Upper lobe of right lung (tissue), 1 donor: ENCODE data around the gene TGM3. TPM values are rescaled to one million over a fixed set of nuclear protein-coding genes. Genes with fewer than 3 reads are reported as not detected.

Source experiments
- ATAC-seq: fragments of 200-7000 bp; cut with Tn5 transposase; one replicate; pipeline ENCODE4 v1.9.1; 2020; ENCODE audit warnings: mild to moderate bottlenecking, moderate library complexity
- DNase-seq: peaks from one replicate; pipeline ENCODE4 v3.0.0-alpha.2; 2020
- H3K27ac ChIP-seq: fragments of 200-600 bp; one replicate; pipeline ENCODE4 v1.8.0; 2022
- H3K27me3 ChIP-seq: fragments of 200-600 bp; one replicate; pipeline ENCODE4 v1.8.0; 2022; ENCODE audit warnings: mild to moderate bottlenecking
- H3K36me3 ChIP-seq: fragments of 200-600 bp; one replicate; pipeline ENCODE4 v1.8.0; 2022
- H3K4me1 ChIP-seq: fragments of 200-600 bp; one replicate; pipeline ENCODE4 v1.8.0; 2022
- H3K4me3 ChIP-seq: fragments of 200-600 bp; one replicate; pipeline ENCODE4 v1.8.0; 2022; ENCODE audit warnings: mild to moderate bottlenecking
- H3K9me3 ChIP-seq: fragments of 200-600 bp; one replicate; pipeline ENCODE4 v1.8.0; 2022
- intact Hi-C: fragments of 100-400 bp; cut with DNase I; formaldehyde crosslinking; loops from one replicate; pipeline ENCODE4 v1.11.0; 2022
- total RNA-seq: library from RNA; stranded (reverse); fragmentation: NEBNext Ultra II Directional; extraction: Animal tissue kit (Norgen Biotek cat#: 25700); gene quantifications from one replicate; pipeline ENCODE4 v1.2.1, GENCODE V29; 2021
- TF ChIP-seq, protein P1 (sequence below): fragments of 200-600 bp; IDR thresholded peaks from one replicate; pipeline ENCODE4 v1.8.0; 2022; ENCODE audit warnings: antibody characterized with exemption
- donor health status: DM: no; HTN: yes; CAD: no; lungs with severe emphysema.

The TGM3 gene
- total RNA-seq, 1 donor from 2014 or later: not detected

DNA sequence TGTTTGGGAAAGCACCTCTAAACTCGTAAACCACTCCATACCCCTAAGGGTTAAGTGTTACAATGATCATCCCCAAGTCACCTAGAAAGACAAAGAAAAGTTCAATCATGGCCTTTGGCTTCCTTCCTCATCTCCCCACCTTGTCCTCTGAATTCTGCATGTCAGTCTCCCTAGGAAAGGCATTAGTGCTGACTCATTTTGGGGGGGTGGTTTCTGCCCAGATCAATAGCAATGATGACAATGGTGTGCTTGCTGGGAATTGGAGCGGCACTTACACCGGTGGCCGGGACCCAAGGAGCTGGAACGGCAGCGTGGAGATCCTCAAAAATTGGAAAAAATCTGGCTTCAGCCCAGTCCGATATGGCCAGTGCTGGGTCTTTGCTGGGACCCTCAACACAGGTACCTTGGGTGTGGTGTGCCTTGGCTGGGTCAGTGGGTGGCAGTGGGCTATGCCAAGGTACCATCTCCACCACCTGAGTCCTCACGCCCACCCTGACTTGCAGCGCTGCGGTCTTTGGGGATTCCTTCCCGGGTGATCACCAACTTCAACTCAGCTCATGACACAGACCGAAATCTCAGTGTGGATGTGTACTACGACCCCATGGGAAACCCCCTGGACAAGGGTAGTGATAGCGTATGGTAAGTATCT, 21.2 kb downstream of the TGM3 start:
- Histone ChIP-seq H3K9me3 (no peaks in the 10 kb centered on the region), H3K36me3 (no peaks in the 10 kb centered on the region), H3K4me3 (no peak overlapping the region), H3K4me1 (no peaks in the 10 kb centered on the region), H3K27ac (no peak overlapping the region), H3K27me3 (peaks cover 8% of the 10 kb centered on the region)
- ATAC-seq: no peak
- intact Hi-C loops: no loop called here
- TF ChIP-seq, protein P1, sequence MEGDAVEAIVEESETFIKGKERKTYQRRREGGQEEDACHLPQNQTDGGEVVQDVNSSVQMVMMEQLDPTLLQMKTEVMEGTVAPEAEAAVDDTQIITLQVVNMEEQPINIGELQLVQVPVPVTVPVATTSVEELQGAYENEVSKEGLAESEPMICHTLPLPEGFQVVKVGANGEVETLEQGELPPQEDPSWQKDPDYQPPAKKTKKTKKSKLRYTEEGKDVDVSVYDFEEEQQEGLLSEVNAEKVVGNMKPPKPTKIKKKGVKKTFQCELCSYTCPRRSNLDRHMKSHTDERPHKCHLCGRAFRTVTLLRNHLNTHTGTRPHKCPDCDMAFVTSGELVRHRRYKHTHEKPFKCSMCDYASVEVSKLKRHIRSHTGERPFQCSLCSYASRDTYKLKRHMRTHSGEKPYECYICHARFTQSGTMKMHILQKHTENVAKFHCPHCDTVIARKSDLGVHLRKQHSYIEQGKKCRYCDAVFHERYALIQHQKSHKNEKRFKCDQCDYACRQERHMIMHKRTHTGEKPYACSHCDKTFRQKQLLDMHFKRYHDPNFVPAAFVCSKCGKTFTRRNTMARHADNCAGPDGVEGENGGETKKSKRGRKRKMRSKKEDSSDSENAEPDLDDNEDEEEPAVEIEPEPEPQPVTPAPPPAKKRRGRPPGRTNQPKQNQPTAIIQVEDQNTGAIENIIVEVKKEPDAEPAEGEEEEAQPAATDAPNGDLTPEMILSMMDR: no peak
- DNase-seq: no peak

DNA sequence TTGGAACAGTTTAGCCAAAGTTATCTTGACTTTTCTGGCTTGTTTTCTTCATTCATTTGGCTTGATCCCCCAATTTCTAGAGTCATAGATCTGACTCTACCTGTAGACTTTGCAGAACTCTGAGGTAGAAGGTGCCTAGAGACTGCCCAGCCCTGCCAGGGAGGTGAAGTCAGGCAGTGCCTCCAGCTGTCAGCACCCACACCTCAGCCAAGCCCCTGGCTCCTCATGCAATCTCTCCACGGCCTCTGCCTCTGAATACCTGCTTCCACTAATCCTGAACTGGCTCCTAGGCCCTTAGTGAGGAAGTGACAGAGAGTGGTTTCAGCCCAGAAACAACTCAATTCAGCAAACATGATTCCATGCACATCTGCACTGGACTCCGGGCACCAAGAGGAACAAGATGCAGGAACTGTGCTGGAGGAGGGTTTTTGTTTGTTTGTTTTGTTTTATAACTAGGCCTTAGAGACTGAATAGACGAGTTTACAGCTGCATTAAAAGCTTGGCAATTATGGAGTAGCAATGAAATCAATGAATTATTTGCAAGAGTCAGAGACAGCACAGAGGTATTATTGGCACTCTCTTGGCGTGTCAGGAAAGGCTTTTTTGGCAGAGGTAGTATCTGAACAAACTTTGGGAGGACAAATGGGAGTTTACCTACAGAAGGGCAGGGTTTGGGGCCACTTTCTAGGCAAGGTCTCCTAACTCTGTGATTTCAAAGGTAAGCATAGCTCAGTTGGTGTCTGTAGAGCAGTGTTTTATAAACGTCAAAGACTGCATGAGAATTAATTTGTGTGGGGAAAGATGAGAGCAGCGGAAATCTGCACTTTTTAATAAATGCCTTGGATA, 25.2 kb downstream of the TGM3 start:
- no peak for DNase-seq
- intact Hi-C loops: no loop called here
- Histone ChIP-seq H3K4me1 (no peaks in the 10 kb centered on the region), H3K27me3 (peaks cover 12% of the 10 kb centered on the region), H3K9me3 (no peaks in the 10 kb centered on the region), H3K27ac (no peak overlapping the region), H3K36me3 (no peaks in the 10 kb centered on the region), H3K4me3 (no peak overlapping the region)
- TF ChIP-seq, protein P1: no peak
- no peak for ATAC-seq

DNA sequence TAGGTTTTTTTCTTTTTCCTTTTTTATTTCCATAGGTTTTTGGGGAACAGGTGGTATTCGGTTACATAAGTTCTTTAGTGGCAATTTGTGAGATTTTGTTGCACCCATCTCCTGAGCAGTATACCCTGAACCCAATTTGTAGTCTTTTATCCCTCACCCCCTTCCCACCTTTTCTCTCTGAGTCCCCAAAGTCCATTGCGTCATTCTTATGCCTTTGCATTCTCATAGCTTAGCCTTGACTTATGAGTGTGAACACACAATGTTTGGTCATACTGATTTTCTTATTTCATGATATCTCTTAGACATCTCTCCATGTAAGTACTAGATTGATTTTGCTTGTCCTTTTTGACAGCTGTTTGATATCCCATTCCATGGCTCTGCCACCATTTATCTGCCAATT, 27.2 kb downstream of the TGM3 start:
- Histone ChIP-seq H3K9me3 (no peaks in the 10 kb centered on the region), H3K4me3 (no peak overlapping the region), H3K4me1 (no peaks in the 10 kb centered on the region), H3K27ac (no peak overlapping the region), H3K36me3 (no peaks in the 10 kb centered on the region), H3K27me3 (peaks cover 12% of the 10 kb centered on the region)
- intact Hi-C loops: no loop called here
- no peak for ATAC-seq
- TF ChIP-seq, protein P1: no peak
- no peak for DNase-seq

DNA sequence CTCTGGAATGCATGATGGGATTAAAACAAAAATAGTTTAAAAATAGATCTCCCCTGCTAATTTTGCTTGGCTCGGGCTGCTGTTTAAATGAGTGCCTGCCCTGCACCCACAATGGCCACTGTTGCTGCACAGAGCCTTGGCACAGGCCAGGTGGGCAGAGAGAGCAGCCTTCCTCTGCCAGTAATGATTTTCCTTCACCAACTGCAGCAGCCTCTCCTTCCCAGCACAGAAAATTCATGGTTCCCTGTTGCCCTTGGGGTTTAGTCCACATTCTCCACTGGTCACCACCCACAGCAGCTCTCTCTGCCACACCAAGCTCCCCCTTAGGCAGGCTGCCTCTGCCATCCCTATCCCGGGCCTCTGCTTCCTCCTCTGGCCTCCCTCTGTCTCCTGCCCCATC, 30.2 kb downstream of the TGM3 start:
- Histone ChIP-seq H3K4me3 (no peak overlapping the region), H3K27ac (no peak overlapping the region), H3K27me3 (peaks cover 4% of the 10 kb centered on the region), H3K4me1 (no peaks in the 10 kb centered on the region), H3K9me3 (no peaks in the 10 kb centered on the region), H3K36me3 (no peaks in the 10 kb centered on the region)
- intact Hi-C loops: no loop called here
- DNase-seq (no peak), ATAC-seq (no peak)
- TF ChIP-seq, protein P1: no peak

DNA sequence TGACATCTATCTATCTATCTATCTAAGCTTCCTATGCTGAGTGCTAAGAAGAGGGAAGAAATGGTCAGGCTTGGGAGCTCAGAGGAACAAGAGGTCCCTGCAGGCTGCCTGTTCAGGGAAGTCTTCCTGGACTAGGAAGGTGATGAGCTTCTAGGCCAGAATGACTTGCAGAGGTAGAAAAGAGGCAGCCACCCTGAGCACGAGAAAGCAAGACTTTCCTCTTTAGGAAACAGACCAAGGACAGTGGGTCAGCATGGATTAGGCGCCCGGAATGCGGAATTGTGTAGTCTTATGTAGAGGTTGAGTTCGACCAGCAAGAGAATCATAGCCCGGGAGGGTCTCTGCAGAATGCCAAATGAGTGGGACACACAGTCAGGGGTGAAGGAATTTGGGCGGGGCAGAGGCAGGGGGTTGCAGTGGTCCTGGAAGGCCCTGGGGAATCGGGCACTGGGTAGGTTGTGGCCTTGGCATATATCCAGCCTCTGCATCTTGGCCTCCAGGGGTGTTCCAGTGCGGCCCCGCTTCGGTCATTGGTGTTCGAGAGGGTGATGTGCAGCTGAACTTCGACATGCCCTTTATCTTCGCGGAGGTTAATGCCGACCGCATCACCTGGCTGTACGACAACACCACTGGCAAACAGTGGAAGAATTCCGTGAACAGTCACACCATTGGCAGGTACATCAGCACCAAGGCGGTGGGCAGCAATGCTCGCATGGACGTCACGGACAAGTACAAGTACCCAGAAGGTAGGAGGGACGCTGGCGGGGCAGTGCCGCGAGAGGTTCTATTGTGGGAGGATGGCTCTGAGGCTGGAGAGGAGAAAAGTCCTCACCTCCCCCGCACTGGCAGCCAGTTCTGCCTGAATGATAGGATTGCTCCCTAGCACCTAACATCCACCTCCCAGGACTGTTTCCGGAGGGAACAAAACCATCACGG, 32.1 kb downstream of the TGM3 start:
- no peak for DNase-seq

More for the DNA sequence above, 32.1 kb downstream of the TGM3 start:
- no peaks in the 10 kb centered on the region for H3K9me3 ChIP-seq
- intact Hi-C loops: no loop called here
- no peak for ATAC-seq
- no peak overlapping the region for H3K4me3 ChIP-seq
- peaks cover 4% of the 10 kb centered on the region for H3K27me3 ChIP-seq
- no peaks in the 10 kb centered on the region for H3K36me3 ChIP-seq
- H3K27ac ChIP-seq: no peak overlapping the region
- no peaks in the 10 kb centered on the region for H3K4me1 ChIP-seq
- TF ChIP-seq, protein P1: no peak
